Ishikawa (cell line): Measurements from ENCODE around the gene RNF141.

Source experiments
- CEBPB ChIP-seq: IDR thresholded peaks from 2 replicates; pipeline ENCODE4 v1.6.1; 2012
- CREB1 ChIP-seq: IDR thresholded peaks from 2 replicates; pipeline ENCODE4 v1.6.1; 2012; ENCODE audit warnings: low read depth
- EGR1 ChIP-seq: IDR thresholded peaks from 2 replicates; pipeline ENCODE4 v1.6.1; 2012
- EP300 ChIP-seq: IDR thresholded peaks from 2 replicates; pipeline ENCODE4 v1.6.1; 2012; ENCODE audit warnings: borderline replicate concordance
- FOXM1 ChIP-seq: IDR thresholded peaks from 2 replicates; pipeline ENCODE4 v1.6.1; 2012; ENCODE audit warnings: low read depth, borderline replicate concordance
- MAX ChIP-seq: IDR thresholded peaks from 2 replicates; pipeline ENCODE4 v1.6.1; 2012
- NFIC ChIP-seq: IDR thresholded peaks from 2 replicates; pipeline ENCODE4 v1.6.1; 2012
- RAD21 ChIP-seq: IDR thresholded peaks from 2 replicates; pipeline ENCODE4 v1.6.1; 2012; ENCODE audit warnings: low read depth
- REST ChIP-seq: IDR thresholded peaks from 2 replicates; pipeline ENCODE4 v1.6.1; 2012; ENCODE audit warnings: low read depth, mild to moderate bottlenecking
- TAF1 ChIP-seq: IDR thresholded peaks from 2 replicates; pipeline ENCODE4 v1.6.1; 2012; ENCODE audit warnings: low read depth, mild to moderate bottlenecking
- TCF12 ChIP-seq: IDR thresholded peaks from 2 replicates; pipeline ENCODE4 v1.6.1; 2012; ENCODE audit warnings: low read depth
- TEAD4 ChIP-seq: IDR thresholded peaks from 2 replicates; pipeline ENCODE4 v1.6.1; 2012
- USF1 ChIP-seq: IDR thresholded peaks from 2 replicates; pipeline ENCODE4 v1.6.1; 2012
- YY1 ChIP-seq: IDR thresholded peaks from 2 replicates; pipeline ENCODE4 v1.6.1; 2012; ENCODE audit warnings: low read depth
- ZBTB7A ChIP-seq: IDR thresholded peaks from 2 replicates; pipeline ENCODE4 v1.6.1; 2012; ENCODE audit warnings: low read depth

The RNF141 gene

GRCh38 chr11:10551290-10551592 lies 10.3 kb upstream of the RNF141 start:
- TF ChIP-seq USF1 = no peak
- no peak for TF ChIP-seq TAF1
- TF ChIP-seq TCF12 = no peak
- TF ChIP-seq CREB1 = no peak

GRCh38 chr11:10550503-10551289 lies 9.7 kb upstream of the RNF141 start:
- TF ChIP-seq CREB1 (no peak), TEAD4 (no peak), ZBTB7A (no peak), MAX (no peak), CEBPB (no peak), NFIC (no peak), TAF1 (no peak), EP300 (no peak), EGR1 (no peak), USF1 (no peak), TCF12 (no peak), RAD21 (no peak), FOXM1 (no peak), YY1 (no peak), REST (no peak)

- TF ChIP-seq NFIC (no peak), TCF12 (no peak), RAD21 (no peak), TEAD4 (no peak), REST (no peak), CEBPB (no peak), EGR1 (no peak), MAX (no peak), TAF1 (no peak), USF1 (no peak), CREB1 (no peak), YY1 (no peak), FOXM1 (no peak), ZBTB7A (no peak), EP300 (no peak)
These were observed 3.8 kb upstream of the RNF141 start for GRCh38 chr11:10544491-10545465.

- TF ChIP-seq EGR1 = no peak
- TF ChIP-seq FOXM1 = no peak
- TF ChIP-seq CEBPB = no peak
- TF ChIP-seq TEAD4 = no peak
- no peak for TF ChIP-seq YY1
- TF ChIP-seq RAD21 = no peak
These were observed 2.8 kb upstream of the RNF141 start for GRCh38 chr11:10543782-10544181.

GRCh38 chr11:10542776-10543175 lies 1.8 kb upstream of the RNF141 start:
- TF ChIP-seq TEAD4 = no peak
- no peak for TF ChIP-seq EGR1
- TF ChIP-seq YY1 = no peak
- TF ChIP-seq MAX = no peak
- TF ChIP-seq EP300 = no peak
- no peak for TF ChIP-seq NFIC
- no peak for TF ChIP-seq RAD21
- no peak for TF ChIP-seq REST
- no peak for TF ChIP-seq CREB1
